DOHH2 (cell line): ENCODE results near the gene COL18A1.

ENCODE experiments used
- EZH2phosphoT487 ChIP-seq: fragments of 200-600 bp; sonication (generic); IDR thresholded peaks from 2 replicates; pipeline ENCODE4 v1.6.1; 2017; ENCODE audit warnings: borderline replicate concordance, mild to moderate bottlenecking, antibody characterized with exemption, low read length, moderate library complexity, mixed read lengths
- TF ChIP-seq, protein P1 (sequence below): fragments of 200-600 bp; sonication (generic); IDR thresholded peaks from one replicate; pipeline ENCODE4 v1.5.1; 2014; ENCODE audit warnings: antibody characterized with exemption, mild to moderate bottlenecking, low read depth, low read length; ENCODE audit not compliant: poor library complexity, severe bottlenecking

DNA sequence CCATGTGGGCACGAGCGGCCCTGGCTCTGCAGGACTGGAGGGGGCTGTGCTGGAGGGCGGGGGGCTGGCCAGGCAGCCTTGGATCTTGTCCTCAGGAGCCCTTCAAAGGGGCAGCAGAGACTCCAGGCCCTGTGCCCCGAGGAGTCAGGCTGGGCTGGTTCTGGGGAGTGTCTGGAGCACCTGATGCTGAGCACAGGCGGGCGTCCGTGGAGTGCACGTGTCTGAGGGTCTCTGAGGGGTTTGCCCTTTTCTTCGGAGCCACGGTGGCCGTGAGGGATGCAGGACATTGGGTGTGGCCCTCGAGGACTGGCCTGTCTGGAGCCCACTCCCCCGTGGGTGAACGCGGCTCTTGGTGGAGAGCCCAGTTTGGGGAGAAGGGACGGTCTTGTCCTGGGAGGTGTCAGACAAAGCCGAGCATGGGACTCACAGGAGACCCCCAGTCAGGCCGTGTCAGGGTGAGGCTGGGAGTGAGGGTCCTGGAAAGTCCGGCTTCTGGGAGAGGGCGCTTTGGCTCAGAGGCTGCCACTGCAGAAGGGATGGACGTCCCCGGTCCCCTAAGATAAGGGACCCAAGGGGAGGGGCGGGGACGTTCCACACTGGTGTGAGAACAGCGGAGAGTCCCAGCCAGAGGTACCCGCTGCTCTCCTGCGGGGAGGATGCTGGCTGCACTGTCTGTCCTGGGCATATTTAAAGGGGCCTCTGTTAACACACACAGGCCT lies 60.8 kb downstream of the COL18A1 start:
- TF ChIP-seq, protein P1, sequence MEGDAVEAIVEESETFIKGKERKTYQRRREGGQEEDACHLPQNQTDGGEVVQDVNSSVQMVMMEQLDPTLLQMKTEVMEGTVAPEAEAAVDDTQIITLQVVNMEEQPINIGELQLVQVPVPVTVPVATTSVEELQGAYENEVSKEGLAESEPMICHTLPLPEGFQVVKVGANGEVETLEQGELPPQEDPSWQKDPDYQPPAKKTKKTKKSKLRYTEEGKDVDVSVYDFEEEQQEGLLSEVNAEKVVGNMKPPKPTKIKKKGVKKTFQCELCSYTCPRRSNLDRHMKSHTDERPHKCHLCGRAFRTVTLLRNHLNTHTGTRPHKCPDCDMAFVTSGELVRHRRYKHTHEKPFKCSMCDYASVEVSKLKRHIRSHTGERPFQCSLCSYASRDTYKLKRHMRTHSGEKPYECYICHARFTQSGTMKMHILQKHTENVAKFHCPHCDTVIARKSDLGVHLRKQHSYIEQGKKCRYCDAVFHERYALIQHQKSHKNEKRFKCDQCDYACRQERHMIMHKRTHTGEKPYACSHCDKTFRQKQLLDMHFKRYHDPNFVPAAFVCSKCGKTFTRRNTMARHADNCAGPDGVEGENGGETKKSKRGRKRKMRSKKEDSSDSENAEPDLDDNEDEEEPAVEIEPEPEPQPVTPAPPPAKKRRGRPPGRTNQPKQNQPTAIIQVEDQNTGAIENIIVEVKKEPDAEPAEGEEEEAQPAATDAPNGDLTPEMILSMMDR, result no peak
- TF ChIP-seq EZH2phosphoT487, result no peak
